Thyroid gland (tissue), 4 donors: Measurements from ENCODE around the gene ANKMY1. TPM values are rescaled to one million over a fixed set of nuclear protein-coding genes. Genes with fewer than 3 reads are reported as not detected.

Experiments used
- DNase-seq, 2 donors: peaks; one replicate each; pipeline ENCODE4 v3.0.0-alpha.2; 2019
- H3K27ac ChIP-seq, 3 donors: fragments of 200-600 bp; sonication (generic); 1 replicate in 2 of 3; 2 replicates in 1 of 3; pipeline ENCODE4 v1.5.1; 2016 to 2019; ENCODE audit warnings: mild to moderate bottlenecking in 1 of 3, moderate library complexity in 1 of 3
- H3K27me3 ChIP-seq: fragments of 200-600 bp; sonication (generic); one replicate; pipeline ENCODE4 v1.5.1; 2019
- H3K36me3 ChIP-seq, 2 donors: fragments of 200-600 bp; sonication (generic); one replicate each; pipeline ENCODE4 v1.5.1; 2016 to 2019
- H3K4me1 ChIP-seq, 2 donors: fragments of 200-600 bp; sonication (generic); one replicate each; pipeline ENCODE4 v1.5.1; 2017 to 2019
- H3K4me3 ChIP-seq, 3 donors: fragments of 200-600 bp; sonication (generic); replicated peaks in 1 of 3; 1 replicate in 2 of 3; 2 replicates in 1 of 3; pipeline ENCODE4 v1.5.1; 2016; ENCODE audit warnings: mild to moderate bottlenecking in 1 of 3
- H3K9me3 ChIP-seq: fragments of 200-600 bp; sonication (generic); one replicate; pipeline ENCODE4 v1.5.1; 2017
- CTCF ChIP-seq, 6 experiments: fragments of 200-600 bp in 3 of 6; fragments of 450-650 bp in 3 of 6; sonication (generic) in 3 of 6; IDR thresholded peaks; one replicate each; pipeline ENCODE4 v1.5.1; 2016 to 2019; ENCODE audit warnings: antibody characterized with exemption in 6 of 6, mild to moderate bottlenecking in 2 of 6, inconsistent platforms in 1 of 6, moderate library complexity in 1 of 6
- POLR2A ChIP-seq, 2 donors: fragments of 450-650 bp; IDR thresholded peaks; one replicate each; pipeline ENCODE4 v1.6.1; 2017; ENCODE audit warnings: antibody characterized with exemption in 2 of 2, mild to moderate bottlenecking in 2 of 2, moderate library complexity in 1 of 2
- WGBS, 2 donors: methylation state at CpG; one replicate each; pipeline ENCODE4 v1.1.5; 2017; 5-methylcytosine and 5-hydroxymethylcytosine counted together
- intact Hi-C: fragments of 100-400 bp; cut with DNase I; formaldehyde crosslinking; loops from one replicate; pipeline ENCODE4 v1.15.1; 2023
- total RNA-seq, 4 donors: library from RNA; depleted of rRNA; stranded (reverse); fragments of >200 nt; gene quantifications; one replicate each; pipeline ENCODE4 v1.2.3, GENCODE V29; 2016

ANKMY1 gene
- total RNA-seq, 4 donors from 2014 or later: 17.4 to 24.7 (median 21.0) TPM

- H3K9me3 ChIP-seq: no peaks in the 10 kb centered on the region
- DNase-seq: peak in 1 of 2 donors; percentile 0
- no peak overlapping the region for H3K4me3 ChIP-seq
- TF ChIP-seq CTCF (IDR thresholded peaks at IDR 0.05) (no peak), POLR2A (IDR thresholded peaks at IDR 0.05) (no peak)
- WGBS, 2 donors: 41 to 54% methylated on average over 6 to 9 of the region's 10 CpGs
- H3K27me3 ChIP-seq: no peaks in the 10 kb centered on the region
- no peaks in the 10 kb centered on the region for H3K36me3 ChIP-seq
- intact Hi-C loops: no loop called here
- H3K4me1 ChIP-seq: no peaks in the 10 kb centered on the region
- no peak overlapping the region for H3K27ac ChIP-seq
These were observed 88.5 kb downstream of the ANKMY1 start for GRCh38 chr2:240469239-240469636.

- 67 to 97% methylated on average over 7 to 14 of the region's 20 CpGs for WGBS, 2 donors
- DNase-seq: peak in 1 of 2 donors; percentile 1
- H3K36me3 ChIP-seq: no peaks in the 10 kb centered on the region
- H3K27me3 ChIP-seq: no peaks in the 10 kb centered on the region
- H3K4me1 ChIP-seq: no peaks in the 10 kb centered on the region
- H3K9me3 ChIP-seq: no peaks in the 10 kb centered on the region
- TF ChIP-seq POLR2A (IDR thresholded peaks at IDR 0.05): no peak
- TF ChIP-seq CTCF (IDR thresholded peaks at IDR 0.05): no peak
- intact Hi-C loops: no loop called here
- H3K27ac ChIP-seq: no peak overlapping the region
- H3K4me3 ChIP-seq: no peak overlapping the region
These were observed 89.2 kb downstream of the ANKMY1 start for GRCh38 chr2:240468303-240469238.

DNA sequence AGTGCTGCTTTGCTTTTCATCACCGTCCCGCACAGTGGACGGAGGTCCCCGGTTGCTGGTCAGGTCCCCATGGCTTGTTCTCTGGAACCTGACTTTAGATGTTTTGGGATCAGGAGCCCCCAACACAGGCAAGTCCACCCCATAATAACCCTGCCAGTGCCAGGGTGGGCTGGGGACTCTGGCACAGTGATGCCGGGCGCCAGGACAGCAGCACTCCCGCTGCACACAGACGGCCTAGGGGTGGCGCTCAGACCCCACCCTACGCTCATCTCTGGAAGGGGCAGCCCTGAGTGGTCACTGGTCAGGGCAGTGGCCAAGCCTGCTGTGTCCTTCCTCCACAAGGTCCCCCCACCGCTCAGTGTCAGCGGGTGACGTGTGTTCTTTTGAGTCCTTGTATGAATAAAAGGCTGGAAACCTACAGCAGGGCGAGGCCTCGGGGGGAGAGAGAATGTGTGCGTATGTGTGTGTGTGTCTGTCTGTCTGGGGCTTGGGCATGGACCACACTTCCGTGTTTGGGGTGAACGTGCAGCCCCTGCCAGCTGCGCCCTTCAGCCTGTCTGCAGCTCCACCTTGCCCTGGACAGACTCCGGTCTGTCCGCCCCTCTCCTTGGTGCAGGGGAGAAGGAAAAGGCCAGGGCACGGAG, 90.0 kb downstream of the ANKMY1 start:
- Histone ChIP-seq H3K4me1 (no peaks in the 10 kb centered on the region), H3K36me3 (no peaks in the 10 kb centered on the region), H3K4me3 (no peak overlapping the region), H3K27me3 (no peaks in the 10 kb centered on the region), H3K9me3 (no peaks in the 10 kb centered on the region), H3K27ac (no peak overlapping the region)
- intact Hi-C loops: no loop called here
- 88 to 93% methylated on average over 11 to 22 of the region's 22 CpGs for WGBS, 2 donors
- no peak for TF ChIP-seq POLR2A (IDR thresholded peaks at IDR 0.05)
- no peak for TF ChIP-seq CTCF (IDR thresholded peaks at IDR 0.05)
- peak in 1 of 2 donors; percentile 1 for DNase-seq

- Histone ChIP-seq H3K27ac (no peak overlapping the region), H3K4me1 (no peaks in the 10 kb centered on the region), H3K27me3 (no peaks in the 10 kb centered on the region), H3K36me3 (no peaks in the 10 kb centered on the region), H3K4me3 (no peak overlapping the region), H3K9me3 (no peaks in the 10 kb centered on the region)
- intact Hi-C loops: no loop called here
- TF ChIP-seq POLR2A (IDR thresholded peaks at IDR 0.05): no peak
- TF ChIP-seq CTCF (IDR thresholded peaks at IDR 0.05): no peak
- peak in 1 of 2 donors; percentile 1 for DNase-seq
- WGBS, 2 donors: 59 to 74% methylated on average over 5 to 9 of the region's 12 CpGs
These were observed 90.6 kb downstream of the ANKMY1 start for GRCh38 chr2:240467149-240467642.
